Stromal cell of bone marrow (primary cell): ENCODE data around the gene MARCHF3.
"Not testable (repeated sequence)": the region's sequence is repeated elsewhere in the genome, so short reads cannot be mapped to it uniquely, and the experiment has no call there.

Experiments used
- DNase-seq: peaks from one replicate; pipeline ENCODE4 v3.0.0-alpha.2; 2012; ENCODE audit warnings: low read depth

The MARCHF3 gene

DNA sequence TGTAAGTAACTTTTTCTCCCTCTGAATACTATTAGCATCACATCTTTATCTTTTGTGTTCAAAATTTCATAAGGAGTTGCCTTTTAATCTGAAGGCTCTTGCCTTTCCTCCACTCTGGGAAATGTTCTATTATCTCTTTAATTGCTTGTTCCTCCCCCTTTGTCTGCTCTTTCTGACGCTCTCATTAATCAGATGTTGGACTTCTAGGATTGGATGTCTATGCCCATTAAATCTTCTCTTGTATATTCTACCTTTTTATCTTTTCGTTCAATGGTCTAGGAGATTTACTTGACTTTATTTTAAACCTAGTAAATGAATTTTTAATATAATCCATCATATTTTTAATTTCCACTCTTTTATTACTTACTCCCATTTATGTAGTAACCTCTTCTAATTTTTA lies 76.7 kb downstream of the MARCHF3 start:
- no peak for DNase-seq

DNA sequence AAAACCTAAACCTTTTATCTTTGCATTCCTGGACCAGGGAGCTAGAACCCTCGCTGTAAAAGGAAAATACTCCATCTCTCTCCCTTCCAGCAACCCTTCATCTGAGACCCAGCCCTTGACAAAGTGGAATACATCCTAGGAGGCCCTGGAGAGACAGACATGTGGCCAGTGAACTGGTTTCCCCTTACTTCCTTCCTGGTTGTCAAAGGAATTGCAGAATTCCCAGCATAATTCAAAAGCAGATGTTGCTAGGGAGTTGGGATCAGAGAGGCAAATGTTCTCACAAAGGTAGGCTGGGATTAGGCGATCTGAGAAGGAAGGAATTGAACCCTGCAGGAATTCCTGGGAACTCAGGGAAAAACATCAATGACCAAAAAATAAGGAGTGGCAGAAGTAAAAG lies 80.9 kb downstream of the MARCHF3 start:
- DNase-seq: no peak

DNA sequence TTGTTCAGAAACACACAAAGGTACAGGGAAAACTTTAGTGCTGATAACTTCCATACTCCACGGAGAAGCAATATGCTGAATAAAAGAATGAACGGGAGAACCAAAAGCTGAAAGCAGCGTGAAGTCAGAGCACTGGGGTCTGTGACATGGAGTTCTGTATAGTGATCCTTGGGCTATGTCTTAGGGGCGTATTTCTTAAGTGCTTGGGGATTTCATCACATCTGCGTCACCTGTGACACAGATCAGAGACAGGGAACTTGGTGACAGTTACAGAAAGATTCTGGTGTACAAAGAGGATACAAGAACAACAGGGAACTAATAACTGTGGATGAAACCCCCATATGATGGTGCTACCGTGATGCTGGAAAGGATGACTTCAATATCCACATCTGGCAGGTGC lies 81.9 kb downstream of the MARCHF3 start:
- DNase-seq: no peak

DNA sequence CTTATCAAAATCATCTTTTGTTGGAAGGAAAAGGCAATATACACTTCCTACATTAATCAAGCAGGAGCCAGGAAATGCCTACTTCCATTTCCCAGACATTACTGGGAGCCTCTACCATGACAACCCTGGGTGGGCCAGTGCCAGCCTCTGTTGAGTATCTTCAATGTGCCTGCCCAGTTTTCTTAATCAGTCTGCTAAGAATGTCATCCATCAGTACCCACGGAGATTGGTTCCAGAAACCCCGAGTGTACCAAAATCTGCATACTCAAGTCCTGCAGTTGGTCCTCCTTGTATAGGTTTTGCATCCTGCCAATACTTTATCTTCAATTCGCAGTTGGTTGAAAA lies 82.4 kb downstream of the MARCHF3 start:
- DNase-seq: no peak

DNA sequence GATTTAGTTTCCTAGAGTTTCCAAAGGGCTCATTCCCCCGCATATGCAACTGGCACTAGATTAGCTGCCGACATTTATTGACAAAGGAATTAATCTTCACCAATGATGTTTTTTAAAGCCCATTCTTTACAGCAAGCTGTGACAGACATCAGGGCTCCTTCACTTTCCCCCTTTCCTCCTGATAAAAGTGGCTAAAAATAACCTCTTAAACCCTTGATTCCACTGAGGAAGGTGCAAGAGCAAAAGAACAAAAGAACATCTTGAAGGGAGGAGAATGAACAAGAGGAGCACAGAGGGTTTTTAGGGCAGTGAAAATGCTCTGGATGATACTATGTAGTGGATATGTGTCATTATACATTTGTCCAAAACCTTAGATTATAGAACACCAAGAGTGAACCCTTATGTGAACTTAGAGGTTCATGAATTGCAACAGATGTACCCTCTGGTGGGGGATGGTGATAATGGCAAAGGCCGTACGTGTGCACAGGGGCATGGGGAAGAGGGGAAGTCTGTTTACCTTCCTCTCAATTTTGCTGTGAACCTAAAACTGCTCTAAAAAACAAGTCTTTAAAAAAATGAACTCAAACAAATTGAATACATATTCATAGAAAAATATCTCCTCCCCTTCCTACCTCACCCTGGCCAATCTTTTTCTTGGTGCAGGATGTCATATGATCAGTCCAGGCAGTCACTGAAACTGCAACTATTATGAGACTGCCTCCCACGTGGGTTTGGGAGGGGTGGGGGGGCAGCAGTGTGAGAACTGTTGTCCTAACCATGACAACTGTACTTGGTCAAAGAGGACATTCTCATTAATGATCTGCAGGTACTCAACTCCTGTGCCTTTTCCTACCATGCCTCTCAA lies 83.0 kb downstream of the MARCHF3 start:
- no peak for DNase-seq

DNA sequence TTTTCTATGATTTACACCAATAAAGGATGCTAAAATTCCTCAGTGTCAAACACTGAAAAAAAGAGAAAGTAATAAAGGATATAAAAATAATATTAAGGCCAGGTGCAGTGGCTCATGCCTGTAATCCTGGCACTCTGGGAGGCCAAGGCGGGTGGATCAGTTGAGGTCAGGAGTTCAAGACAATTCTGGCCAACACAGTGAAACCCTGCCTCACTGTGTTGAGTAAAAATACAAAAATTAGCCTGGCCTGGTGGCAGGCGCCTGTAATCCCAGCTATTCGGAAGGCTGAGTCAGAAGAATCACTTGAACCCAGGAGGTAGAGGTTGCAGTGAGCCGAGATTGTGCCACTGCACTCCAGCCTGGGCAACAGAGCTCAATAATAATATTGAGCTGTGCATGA lies 87.5 kb downstream of the MARCHF3 start:
- DNase-seq: not testable (repeated sequence)

DNA sequence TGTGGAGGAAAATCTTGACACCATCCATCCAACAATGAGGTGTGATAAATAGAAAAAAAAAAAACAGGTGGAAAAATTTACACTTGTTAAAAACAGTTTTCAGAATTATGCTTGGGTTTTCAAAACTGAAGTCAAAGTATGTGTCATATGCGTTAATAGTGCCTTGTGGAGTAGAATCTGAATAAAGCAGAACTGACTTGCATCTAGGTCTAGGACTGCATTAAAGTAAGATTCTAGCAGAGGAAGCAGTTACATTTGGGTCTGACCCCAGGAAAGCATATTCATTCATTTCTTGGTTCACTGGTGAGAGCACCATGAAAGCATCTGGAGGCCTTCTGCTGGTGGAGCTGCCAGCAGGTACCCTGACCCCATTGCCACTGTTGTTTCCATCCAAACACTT lies 89.0 kb downstream of the MARCHF3 start:
- no peak for DNase-seq

DNA sequence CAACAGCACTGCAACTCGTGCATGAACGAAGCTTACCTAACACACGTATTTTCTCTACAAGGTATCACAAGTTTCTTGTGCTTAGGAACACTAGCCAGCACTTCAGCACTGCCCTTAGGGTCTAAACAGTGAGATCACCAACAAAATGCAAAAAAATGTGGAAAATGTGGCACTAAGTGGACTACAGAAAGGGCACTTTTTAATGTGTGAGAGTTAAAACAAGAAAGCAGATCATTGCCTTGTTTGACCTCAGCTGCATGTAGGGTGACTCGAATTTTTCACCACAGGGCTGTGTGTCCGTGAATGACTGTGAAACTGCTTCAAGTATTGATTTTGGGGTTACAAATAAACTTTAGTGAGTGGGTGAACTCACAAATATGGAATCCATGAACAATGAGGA lies 90.5 kb downstream of the MARCHF3 start:
- DNase-seq: no peak

DNA sequence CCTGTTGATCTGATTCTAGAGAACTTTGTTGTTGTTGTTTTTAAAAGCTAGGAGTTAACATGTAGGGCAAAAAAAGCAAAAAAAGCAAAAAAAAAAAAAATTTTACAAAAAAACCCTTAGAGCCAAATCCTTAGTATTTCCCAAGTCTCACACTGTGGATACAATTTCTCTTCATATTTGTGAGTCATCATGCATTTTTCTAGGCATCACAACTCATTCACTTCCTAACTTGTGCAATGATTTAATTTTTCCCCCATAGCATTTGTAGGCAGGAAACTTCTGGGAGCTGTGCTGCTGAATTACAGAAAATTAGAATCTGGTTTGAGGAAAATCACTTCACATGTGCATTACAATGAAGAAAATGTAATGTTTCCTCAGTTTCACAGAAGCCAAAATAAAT lies 91.9 kb downstream of the MARCHF3 start:
- peak; percentile 79 for DNase-seq

DNA sequence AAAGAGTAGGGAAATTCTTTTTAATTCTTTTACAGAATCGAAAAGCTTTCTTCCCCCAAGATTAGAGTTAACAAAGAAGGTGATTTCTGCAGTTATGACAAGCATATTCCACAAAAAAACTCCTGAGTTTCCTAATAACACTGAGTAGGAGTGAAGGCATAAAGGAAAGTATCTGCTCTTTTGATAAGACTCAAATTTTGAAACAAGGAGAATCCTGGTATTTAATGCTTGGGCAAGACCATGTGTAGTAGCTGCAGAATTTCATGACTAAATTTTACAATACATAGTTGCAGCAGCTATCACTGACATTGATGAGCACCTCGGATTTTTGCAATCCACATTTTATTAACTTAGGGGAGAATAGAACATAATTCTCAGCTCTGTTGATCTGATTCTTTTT lies 92.6 kb downstream of the MARCHF3 start:
- DNase-seq: no peak

DNA sequence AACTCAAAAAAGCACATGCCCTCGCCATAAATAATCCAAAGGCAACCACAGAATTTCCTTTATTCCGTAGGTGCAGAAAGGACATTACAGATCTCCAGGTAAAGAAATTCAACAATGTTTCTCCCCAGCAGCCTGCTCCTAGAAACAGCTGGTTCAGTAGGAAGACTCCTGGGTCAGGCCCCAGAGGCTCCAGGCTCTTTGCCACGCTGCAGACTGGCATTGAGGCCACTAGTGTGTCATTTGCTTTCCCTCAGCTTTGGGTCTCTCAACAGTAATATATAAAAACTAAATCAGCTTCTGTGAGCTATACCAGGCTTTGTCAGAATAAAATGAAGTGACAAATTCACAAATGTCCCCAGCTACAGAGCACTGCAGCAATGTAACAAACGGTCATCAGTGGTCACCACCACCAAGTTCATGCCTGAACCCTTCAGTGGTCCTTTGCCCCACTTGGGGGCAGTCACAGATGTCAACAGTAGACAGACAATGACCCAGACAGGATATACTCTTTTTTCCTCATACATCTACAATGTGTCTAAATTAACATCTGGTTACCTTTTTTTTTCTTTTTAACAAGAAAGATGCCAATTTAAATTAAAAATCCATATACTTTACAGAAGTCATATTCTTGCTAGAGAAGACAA lies 93.5 kb downstream of the MARCHF3 start:
- no peak for DNase-seq

DNA sequence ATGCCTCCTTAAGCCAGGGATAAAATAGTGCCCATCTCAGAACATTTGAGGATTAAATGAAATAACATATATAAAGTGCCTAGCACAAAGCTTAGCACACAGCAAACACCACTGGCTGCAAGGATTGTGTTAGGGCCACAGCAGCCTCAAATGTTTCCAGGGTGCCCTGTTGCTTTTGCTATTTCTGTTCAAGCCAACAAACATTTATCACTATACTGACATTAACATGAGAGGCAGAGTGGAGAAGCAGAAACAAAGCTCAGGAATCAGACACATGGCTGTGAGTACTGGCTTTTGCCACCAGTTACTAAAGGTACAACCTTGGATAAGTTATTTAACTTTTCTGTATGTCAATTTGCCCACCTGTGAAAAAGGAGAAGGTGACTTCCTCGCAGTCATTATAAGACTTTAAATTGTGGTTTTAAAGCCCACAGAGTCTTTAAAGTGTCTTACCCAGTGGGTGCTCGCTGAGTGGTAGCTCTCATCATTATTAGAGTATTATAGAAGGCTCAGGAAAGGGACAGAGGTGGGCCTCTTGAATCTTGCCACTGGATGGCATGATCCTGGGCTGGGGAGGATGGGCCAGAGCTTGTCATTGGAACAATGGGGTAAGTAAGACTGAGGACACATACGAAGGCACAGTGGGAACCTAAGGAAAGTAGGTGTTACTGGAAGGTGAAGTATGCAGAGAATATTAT lies 98.2 kb downstream of the MARCHF3 start:
- no peak for DNase-seq

DNA sequence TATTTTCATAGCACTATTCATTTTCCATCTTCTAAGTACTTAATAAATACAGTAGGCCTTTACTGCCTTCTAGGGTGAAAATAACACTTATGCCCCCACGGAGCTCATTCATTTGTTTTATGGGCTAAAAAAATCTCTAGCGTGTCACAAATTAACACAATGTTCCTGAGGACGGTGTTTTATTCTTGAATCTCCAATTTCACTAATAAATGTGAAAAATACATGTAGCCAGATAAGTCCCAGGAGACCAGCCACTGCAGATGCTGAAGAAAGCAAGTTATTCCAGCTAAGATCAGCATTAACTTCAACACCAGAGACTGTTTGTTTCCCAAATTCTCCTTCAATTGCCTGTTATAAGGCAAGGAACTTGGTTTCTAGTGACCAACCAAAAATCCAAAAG lies 102.3 kb downstream of the MARCHF3 start:
- no peak for DNase-seq

DNA sequence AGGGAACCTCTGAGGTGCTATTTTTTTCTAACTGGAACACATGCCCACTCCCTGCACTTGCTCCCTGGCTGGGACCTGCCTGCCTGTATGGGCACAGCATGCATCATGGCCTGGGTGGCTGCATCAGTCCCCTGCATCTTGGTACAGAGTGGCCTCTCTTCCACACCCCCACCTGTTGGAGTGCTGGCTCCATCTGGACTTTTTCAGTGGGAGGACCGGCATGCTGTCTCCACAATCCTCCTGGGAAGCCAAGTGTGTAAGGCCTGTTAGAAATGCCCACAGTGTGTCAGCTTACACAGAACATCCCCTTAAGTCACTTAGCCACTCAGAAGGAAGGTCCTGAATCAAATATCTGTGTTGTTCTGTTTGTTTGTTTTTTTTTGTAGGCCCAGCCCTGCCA lies 102.9 kb downstream of the MARCHF3 start:
- DNase-seq: no peak

DNA sequence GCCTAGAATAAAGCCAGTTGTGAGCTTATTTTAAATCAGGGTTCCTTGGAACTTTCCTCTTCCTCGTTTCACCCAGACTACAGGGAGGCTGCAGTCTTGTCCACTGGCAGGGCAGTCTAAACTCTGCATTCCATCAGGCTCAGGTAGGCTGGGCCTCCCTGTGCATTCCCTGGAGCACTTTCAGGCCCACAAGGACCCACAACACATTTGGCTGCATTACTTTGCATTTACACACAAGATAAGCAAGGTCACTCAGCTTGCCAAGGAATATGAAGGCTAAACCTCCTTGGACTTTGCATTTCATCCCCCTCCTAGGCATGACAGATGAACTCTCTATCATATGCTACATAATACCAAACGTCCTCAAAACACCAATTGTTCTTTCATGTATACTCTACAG lies 104.2 kb downstream of the MARCHF3 start:
- DNase-seq: no peak

DNA sequence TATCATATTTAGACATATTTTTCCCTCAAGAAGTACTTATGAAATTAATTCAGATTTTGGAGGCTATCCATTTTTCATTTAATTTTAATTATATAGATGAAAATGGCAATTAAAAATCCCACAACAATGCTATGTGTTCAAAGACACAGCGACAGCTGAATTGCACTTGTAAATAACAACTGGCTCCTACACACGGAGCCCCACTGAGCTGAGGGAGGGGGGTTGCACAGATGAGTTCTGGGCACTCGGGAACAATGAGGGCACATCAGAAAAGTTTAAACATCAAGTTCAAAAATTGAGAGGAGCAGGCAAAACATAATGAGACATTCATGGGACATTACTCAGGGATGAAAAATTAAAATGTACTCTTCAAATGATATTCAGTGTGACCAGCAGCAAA lies 104.9 kb downstream of the MARCHF3 start:
- no peak for DNase-seq

DNA sequence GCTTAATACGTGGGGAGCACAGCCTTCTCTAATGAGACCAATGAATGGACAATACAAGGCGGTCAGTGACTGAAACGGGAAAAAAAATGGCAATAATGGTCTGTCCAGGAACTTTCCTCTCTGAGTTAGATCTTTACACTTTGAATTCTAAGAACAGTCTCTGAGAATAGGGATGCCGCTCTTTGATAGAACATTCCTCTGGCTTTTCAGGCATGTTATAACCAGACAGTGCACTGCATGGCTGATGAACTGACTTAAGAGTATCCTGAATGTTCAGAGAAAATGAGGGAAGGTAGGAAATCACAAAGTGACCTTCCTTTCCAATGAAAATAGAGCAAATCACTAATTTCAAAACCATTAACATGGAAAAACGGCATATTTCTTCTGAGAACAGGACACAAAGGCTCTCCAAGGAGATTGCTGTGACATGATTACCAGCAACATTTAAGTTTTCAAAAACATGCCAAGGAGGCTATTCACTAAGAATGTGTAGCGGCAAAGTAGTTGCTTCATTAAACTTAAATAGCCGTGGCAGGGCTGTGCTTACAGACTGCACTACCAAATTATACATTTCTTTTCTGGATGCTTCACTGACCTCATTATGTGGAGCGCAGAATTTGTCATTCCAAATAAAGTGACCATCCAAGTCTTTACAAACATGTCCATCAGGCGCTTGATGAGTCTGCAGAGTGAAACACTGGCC lies 105.9 kb downstream of the MARCHF3 start:
- DNase-seq: no peak

DNA sequence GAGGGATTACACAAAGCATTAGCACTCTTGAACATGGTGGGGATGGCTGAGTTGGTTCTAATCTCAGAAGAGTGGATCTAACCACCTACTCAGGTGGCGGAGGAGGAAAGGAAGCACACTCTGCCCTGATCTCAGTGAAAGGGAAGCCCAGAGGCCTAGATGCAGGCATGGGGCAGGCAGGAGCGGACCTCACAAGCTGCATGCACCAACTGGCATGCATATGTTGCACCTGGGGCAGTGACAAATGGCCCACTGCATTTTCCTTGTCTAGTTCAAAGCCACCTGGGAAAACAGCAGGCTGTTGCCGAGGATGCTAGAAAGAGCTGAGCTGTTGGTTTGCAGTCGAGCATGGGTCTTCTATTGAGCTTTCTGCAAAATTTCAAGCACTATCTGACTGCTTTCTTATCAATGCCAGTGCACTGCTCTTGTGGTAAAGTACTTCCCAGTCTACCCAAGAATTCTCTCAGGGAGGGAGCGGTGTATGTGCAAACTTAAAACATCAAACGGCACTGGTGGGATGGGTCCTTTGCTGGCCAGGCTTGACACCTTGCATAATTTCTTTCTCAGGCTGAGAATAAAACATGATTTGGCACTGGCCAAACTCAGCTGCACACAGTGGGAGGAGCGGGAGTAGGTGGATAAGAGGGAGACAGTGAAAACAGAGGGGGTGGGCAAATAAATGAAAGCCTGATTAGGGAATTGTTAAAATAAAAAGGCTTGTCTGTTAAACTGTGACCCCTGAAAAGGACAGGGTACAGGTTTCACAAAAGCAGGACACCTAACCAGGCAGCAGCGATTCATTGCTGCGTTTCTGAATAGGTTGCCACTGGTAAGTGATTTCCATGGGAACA lies 108.9 kb downstream of the MARCHF3 start:
- no peak for DNase-seq

DNA sequence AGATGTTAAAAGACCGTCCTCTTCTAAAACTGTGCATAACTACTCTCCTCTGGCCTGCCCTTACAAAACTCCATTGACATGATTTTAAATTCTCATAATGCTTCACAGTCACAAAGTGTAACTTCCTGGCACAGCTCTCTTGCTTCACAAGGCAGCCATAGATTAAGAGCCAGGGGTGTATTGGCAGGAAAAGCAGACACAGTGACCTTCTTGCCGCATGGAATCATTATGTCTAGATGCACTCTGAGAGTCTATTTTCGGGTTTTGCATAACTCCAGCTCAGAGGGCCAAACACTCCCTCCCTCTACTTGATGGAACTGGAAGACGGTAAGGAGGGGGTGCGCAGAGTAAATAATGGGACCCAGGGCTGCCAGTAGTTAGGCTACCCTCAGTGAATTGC lies 110.1 kb downstream of the MARCHF3 start:
- DNase-seq: no peak

DNA sequence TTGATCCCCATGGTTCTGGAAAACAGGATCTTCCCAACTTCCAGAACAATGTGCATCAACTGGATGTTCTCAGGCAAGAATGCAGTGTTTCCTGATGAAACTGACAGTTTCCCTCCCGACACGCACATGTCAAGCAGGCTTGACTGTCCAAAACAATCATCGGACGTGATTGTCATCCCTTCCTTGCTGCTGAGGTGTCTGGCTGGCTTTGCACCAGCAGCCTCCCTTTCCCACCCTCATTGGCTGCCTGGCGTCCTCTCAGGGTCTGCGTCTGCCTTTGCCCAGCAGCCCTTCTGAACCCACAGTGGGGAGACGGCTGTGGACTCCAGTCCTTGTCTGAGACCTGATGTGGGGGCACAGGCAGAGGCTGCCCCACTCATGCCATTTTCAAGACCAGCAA lies 110.8 kb downstream of the MARCHF3 start:
- DNase-seq: no peak

DNA sequence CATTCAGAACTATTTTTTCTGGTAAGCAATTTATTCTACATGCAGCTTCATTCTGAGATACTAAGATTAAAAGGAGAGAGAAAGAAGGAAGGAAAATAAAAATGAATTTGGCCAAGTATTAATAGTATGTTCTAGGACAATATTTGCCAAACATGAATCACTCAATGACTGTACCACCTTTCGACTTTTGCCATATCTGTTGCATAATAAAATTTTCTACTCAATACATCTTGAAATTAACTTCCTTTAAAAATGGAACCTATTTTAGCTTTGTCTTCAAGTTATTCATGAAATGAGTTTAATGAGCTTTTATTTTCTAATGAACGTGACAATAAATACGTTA lies 111.8 kb downstream of the MARCHF3 start:
- DNase-seq: no peak
